ENCODE data around the gene DSTYK. TPM values are rescaled to one million over a fixed set of nuclear protein-coding genes. Genes with fewer than 3 reads are reported as not detected.
A peak's percentile ranks its signal among the peaks of the same experiment; 100 is the strongest.

DSTYK gene
- total RNA-seq, 1 experiment from 2014 or later: 7.4 TPM

DNA sequence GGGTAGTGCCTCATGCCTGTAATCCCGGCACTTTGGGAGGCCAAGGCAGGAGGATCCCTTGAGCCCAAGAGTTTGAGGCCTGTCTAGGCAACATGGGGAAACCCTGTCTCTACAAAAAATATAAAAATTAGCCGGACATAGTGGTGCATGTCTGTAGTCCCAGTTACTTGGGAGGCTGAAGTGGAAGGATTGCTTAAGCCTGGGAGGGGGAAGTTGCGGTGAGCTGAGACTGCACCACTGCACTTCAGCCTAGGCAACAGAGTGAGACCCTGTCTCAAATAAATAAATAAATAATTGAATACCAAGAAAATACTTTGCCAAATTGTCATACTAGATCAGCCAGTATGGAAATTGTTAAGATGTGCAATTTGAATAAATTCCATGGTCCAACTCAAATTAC is 83.9 kb downstream of the DSTYK start:
- no peak for DNase-seq (ENCODE audit: low read depth)

DNA sequence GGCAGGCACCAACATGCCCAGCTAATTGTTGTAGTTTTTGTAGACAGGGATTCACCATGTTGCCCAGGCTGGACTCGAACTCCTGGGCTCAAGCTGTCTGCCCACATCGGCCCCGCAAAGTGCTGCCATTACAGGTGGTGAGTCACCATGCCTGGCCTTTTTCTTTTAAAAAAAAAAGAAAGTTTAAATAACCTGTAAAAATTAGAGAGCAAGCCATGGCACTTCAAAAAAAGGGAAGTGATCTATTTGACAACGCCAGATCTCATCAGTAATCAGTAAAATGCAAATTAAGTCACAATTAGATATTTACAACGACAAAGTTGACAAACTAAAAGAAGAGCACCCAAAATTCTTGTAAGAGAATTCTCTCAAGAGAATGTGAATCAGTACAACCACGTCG is 86.8 kb downstream of the DSTYK start:
- no peak for DNase-seq (ENCODE audit: low read depth)

DNA sequence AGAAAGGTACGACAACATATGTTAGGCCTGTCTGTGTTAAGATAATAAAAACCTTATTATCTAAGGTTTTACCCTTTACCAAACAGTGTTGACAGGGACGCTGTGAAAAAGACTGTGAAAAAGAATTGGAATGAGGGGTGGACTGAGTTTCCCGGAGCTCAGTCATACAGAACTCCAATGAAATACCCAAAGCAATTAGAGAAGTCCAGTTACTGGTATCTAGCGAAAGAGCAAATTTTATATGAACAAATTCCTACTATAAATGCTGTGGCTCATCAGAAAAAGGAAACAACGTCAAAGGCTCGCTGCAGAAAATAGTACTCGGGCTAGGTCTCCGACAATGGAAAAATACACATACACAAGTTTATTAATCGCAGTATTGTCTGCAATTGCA is 89.0 kb downstream of the DSTYK start:
- no peak for DNase-seq (ENCODE audit: low read depth)

- peak; percentile 94 for DNase-seq (ENCODE audit: low read depth)
These were observed 89.6 kb downstream of the DSTYK start, which contains the start of gene RBBP5 for GRCh38 chr1:205121660-205122488. TSS of gene RBBP5 (minus strand) at chr1:205121978. CDS start at chr1:205121873, 105 bp downstream.

DNA sequence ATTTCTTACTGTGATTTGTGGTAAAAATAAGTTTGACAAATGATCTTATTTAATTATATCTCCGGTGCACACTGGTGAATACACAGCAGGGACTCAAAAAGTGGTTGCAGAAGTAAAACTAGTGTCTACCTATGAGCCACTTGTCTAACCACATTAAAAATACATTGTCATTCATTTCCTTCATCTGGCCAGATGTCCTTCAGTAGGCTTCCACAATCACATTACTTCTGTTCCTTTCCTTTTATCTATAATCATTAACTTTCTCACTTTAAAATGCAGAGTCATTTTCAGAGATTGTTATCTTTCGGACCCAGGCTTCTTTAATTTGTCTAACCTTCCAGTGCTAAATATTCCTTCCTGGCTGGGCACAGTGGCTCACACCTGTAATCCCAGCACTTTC is 92.8 kb downstream of the DSTYK start:
- DNase-seq (ENCODE audit: low read depth): no peak

GRCh38 chr1:205111354-205111753 is 100.1 kb downstream of the DSTYK start:
- no peak for DNase-seq (ENCODE audit: low read depth)

DNA sequence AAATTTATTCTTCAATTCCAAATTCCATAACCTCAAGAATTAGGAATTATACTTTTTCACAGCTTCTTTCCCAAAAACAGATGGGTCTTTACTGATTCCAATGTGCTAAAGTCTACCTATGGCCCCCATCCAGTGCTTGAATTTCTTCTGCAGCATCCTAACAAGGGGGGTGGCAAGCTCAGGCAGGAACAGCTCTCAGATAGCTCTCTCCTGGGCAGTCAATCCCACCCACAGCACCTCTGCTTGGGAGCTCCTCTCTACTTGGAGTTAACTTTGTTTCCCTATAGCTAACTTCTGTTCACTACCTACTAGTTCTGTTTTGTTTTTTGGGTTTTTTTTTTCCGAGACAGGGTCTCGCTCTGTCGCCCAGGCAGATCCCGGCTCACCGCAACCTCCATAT is 101.8 kb downstream of the DSTYK start:
- no peak for DNase-seq (ENCODE audit: low read depth)

DNA sequence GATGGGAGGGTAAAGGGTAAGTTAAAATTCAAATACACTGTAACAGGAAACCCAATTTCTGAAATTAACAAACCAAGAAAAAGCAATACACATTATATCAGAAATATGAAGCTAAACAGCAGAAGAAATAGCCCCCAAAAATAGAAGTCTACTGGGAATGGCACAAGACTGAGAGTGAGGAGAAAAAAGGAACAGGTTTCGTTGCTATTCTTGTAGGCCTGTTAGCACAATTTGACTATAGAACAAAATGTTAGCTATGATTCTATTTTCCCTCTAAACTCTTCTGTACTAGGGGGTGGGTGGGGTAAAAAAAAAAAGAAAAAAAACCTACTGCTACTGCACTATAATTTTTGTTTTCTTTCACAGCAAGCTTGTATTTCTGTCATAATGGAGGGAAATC is 102.2 kb downstream of the DSTYK start:
- no peak for DNase-seq (ENCODE audit: low read depth)

DNA sequence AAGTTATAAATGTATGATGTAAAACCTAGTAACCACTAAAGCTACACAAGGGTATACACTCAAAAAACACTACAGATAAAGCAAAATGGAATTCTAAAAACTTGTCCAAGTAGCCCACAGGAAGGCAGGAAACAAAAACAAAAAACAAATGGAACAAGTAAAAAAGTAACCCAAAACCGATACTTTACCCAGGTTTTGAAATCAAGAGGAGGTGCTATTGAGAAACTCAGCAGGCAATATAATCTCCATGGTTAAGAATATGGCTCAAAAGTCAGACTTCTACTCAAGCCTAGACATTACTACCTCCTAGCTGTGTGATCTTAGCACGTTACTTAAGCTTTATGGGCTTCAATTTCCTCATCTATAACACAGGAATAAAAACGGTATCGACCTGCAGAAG is 103.0 kb downstream of the DSTYK start:
- DNase-seq (ENCODE audit: low read depth): no peak

DNA sequence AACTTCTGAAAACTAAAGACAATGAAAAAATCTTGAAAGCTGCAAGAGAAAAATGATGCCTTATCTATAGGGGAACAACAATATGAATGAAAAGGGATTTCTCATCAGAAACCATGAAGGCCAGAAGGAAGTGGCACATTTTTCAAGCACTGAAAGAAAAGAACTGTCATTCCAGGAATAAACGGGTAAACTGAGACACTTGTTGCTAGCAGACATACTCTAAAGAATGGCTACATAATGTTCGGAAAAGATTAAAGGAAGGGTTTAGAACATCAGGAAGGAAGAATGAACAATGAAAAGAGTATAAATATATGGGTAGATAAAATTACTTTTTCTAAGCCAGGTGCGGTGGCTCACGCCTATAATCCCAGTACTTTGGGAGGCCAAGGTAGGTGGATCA is 104.2 kb downstream of the DSTYK start:
- no peak for DNase-seq (ENCODE audit: low read depth)

GRCh38 chr1:205102404-205102803 is 109.1 kb downstream of the DSTYK start:
- no peak for DNase-seq (ENCODE audit: low read depth)

DNA sequence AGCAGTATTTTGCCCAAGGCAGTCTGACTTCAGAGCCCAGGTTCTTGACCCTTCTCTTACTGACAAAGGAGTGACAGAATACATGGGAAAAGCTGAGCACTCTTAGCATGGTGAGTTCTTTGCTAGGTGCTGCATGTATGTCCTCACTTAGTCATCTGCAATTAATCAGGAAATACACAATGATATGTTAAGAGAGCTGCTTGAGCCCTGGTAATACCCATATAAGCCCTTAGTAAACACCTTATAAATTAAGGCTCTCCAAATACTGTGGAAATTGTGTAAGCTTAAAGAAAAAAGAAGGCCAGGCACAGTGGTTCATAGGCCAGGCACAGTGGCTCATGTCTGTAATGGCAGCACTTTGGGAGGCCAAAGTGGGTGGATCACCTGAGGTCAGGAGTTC is 113.3 kb downstream of the DSTYK start:
- DNase-seq (ENCODE audit: low read depth): no peak

- no peak for DNase-seq (ENCODE audit: low read depth)
These were observed 116.1 kb downstream of the DSTYK start for GRCh38 chr1:205095422-205095821.

Other genes with a start within 250 kb of the DSTYK start
- gene CNTN2, start 168.5 kb downstream of the DSTYK start, total RNA-seq (2014; rRNA removed; shearing (Covaris generic)): not detected in 2 replicates
- 0.22 TPM in 2 replicates for gene TMEM81, start 127.2 kb downstream of the DSTYK start, total RNA-seq (2014; rRNA removed; shearing (Covaris generic))
- 25.5 and 27.6 TPM in 2 replicates for gene RBBP5, start 89.7 kb downstream of the DSTYK start, total RNA-seq (2014; rRNA removed; shearing (Covaris generic))
- 0.69 and 2.7 TPM in 2 replicates for gene TMCC2, start 16.2 kb upstream of the DSTYK start, total RNA-seq (2014; rRNA removed; shearing (Covaris generic))
- gene NUAK2, start 110.0 kb upstream of the DSTYK start, total RNA-seq (2014; rRNA removed; shearing (Covaris generic)): 6.7 and 8.4 TPM in 2 replicates
- not detected in 2 replicates for gene KLHDC8A, start 145.2 kb upstream of the DSTYK start, total RNA-seq (2014; rRNA removed; shearing (Covaris generic))
- not detected in 2 replicates for gene LEMD1, start 210.4 kb upstream of the DSTYK start, total RNA-seq (2014; rRNA removed; shearing (Covaris generic))
- gene BLACAT1, start 244.3 kb upstream of the DSTYK start, total RNA-seq (2014; rRNA removed; shearing (Covaris generic)): 0.10 and 0.15 TPM in 2 replicates

All from M059J (cell line).